Skeletal muscle satellite cell (primary cell): ENCODE results near the gene SPARC.

Experiments
- H3K27me3 ChIP-seq: 2 replicates; pipeline ENCODE4 v1.7.0; 2013; ENCODE audit warnings: low read length; ENCODE audit not compliant: control insufficient read depth, insufficient read depth
- H3K36me3 ChIP-seq: 2 replicates; pipeline ENCODE4 v1.7.0; 2013; ENCODE audit warnings: mild to moderate bottlenecking, control low read depth, low read length; ENCODE audit not compliant: insufficient read depth
- H3K4me1 ChIP-seq: 2 replicates; pipeline ENCODE4 v1.7.0; 2013; ENCODE audit warnings: low read length; ENCODE audit not compliant: control insufficient read depth, insufficient read depth
- H3K4me2 ChIP-seq: 2 replicates; pipeline ENCODE4 v1.7.0; 2013; ENCODE audit warnings: mild to moderate bottlenecking, low read length
- H3K4me3 ChIP-seq: 2 replicates; pipeline ENCODE4 v1.7.0; 2013; ENCODE audit warnings: low read length
- H3K9ac ChIP-seq: 2 replicates; pipeline ENCODE4 v1.7.0; 2013; ENCODE audit warnings: mild to moderate bottlenecking, low read depth, low read length, moderate library complexity
- H3K9me3 ChIP-seq: replicated peaks from 2 replicates; pipeline ENCODE4 v1.7.0; 2013; ENCODE audit warnings: mild to moderate bottlenecking, control low read depth, low read length

Gene SPARC

GRCh38 chr5:151628112-151628823 lies 58.4 kb downstream of the SPARC start:
- Histone ChIP-seq H3K27me3 (peaks cover 11% of the 10 kb centered on the region), H3K9ac (no peak overlapping the region), H3K36me3 (no peaks in the 10 kb centered on the region), H3K4me3 (no peak overlapping the region), H3K9me3 (no peaks in the 10 kb centered on the region), H3K4me2 (no peak overlapping the region), H3K4me1 (peaks cover 14% of the 10 kb centered on the region)

GRCh38 chr5:151627650-151628049 lies 59.1 kb downstream of the SPARC start:
- no peaks in the 10 kb centered on the region for H3K9me3 ChIP-seq
- no peak overlapping the region for H3K9ac ChIP-seq
- peaks cover 14% of the 10 kb centered on the region for H3K27me3 ChIP-seq
- H3K4me3 ChIP-seq, result no peak overlapping the region
- no peaks in the 10 kb centered on the region for H3K36me3 ChIP-seq
- no peak overlapping the region for H3K4me2 ChIP-seq
- peaks cover 14% of the 10 kb centered on the region for H3K4me1 ChIP-seq

- H3K4me3 ChIP-seq, result no peak overlapping the region
- peaks cover 13% of the 10 kb centered on the region for H3K4me1 ChIP-seq
- H3K9me3 ChIP-seq, result no peaks in the 10 kb centered on the region
- H3K36me3 ChIP-seq, result no peaks in the 10 kb centered on the region
- H3K4me2 ChIP-seq, result no peak overlapping the region
- no peak overlapping the region for H3K9ac ChIP-seq
- peaks cover 36% of the 10 kb centered on the region for H3K27me3 ChIP-seq
These were observed 61.4 kb downstream of the SPARC start for GRCh38 chr5:151625285-151625684.

GRCh38 chr5:151624476-151624875 lies 62.2 kb downstream of the SPARC start:
- H3K36me3 ChIP-seq, result no peaks in the 10 kb centered on the region
- no peaks in the 10 kb centered on the region for H3K9me3 ChIP-seq
- H3K27me3 ChIP-seq, result peaks cover 42% of the 10 kb centered on the region
- H3K4me2 ChIP-seq, result peak overlapping the region; percentile 13
- peaks cover 9% of the 10 kb centered on the region for H3K4me1 ChIP-seq
- H3K9ac ChIP-seq, result no peak overlapping the region
- no peak overlapping the region for H3K4me3 ChIP-seq

GRCh38 chr5:151622367-151623088 lies 64.2 kb downstream of the SPARC start:
- Histone ChIP-seq H3K4me3 (no peak overlapping the region), H3K27me3 (peaks cover 49% of the 10 kb centered on the region), H3K9ac (no peak overlapping the region), H3K36me3 (no peaks in the 10 kb centered on the region), H3K4me2 (no peak overlapping the region), H3K9me3 (no peaks in the 10 kb centered on the region), H3K4me1 (no peaks in the 10 kb centered on the region)

GRCh38 chr5:151620461-151620840 lies 66.3 kb downstream of the SPARC start:
- no peaks in the 10 kb centered on the region for H3K4me1 ChIP-seq
- H3K4me2 ChIP-seq, result no peak overlapping the region
- H3K36me3 ChIP-seq, result no peaks in the 10 kb centered on the region
- peaks cover 62% of the 10 kb centered on the region for H3K27me3 ChIP-seq
- H3K9ac ChIP-seq, result no peak overlapping the region
- H3K4me3 ChIP-seq, result no peak overlapping the region
- no peaks in the 10 kb centered on the region for H3K9me3 ChIP-seq

GRCh38 chr5:151619812-151620460 lies 66.8 kb downstream of the SPARC start:
- no peak overlapping the region for H3K9ac ChIP-seq

GRCh38 chr5:151618907-151619306 lies 67.8 kb downstream of the SPARC start:
- no peaks in the 10 kb centered on the region for H3K4me1 ChIP-seq

More at GRCh38 chr5:151619812-151620460, 66.8 kb downstream of the SPARC start:
- H3K27me3 ChIP-seq, result peaks cover 60% of the 10 kb centered on the region
- no peak overlapping the region for H3K4me3 ChIP-seq
- H3K4me2 ChIP-seq, result no peak overlapping the region
- no peaks in the 10 kb centered on the region for H3K36me3 ChIP-seq
- H3K4me1 ChIP-seq, result no peaks in the 10 kb centered on the region
- H3K9me3 ChIP-seq, result no peaks in the 10 kb centered on the region

GRCh38 chr5:151617841-151618710 lies 68.6 kb downstream of the SPARC start:
- Histone ChIP-seq H3K4me1 (no peaks in the 10 kb centered on the region), H3K4me2 (no peak overlapping the region), H3K9me3 (no peaks in the 10 kb centered on the region), H3K36me3 (no peaks in the 10 kb centered on the region), H3K27me3 (peaks cover 58% of the 10 kb centered on the region), H3K4me3 (no peak overlapping the region), H3K9ac (no peak overlapping the region)

More at GRCh38 chr5:151618907-151619306, 67.8 kb downstream of the SPARC start:
- peaks cover 56% of the 10 kb centered on the region for H3K27me3 ChIP-seq
- H3K9me3 ChIP-seq, result no peaks in the 10 kb centered on the region
- no peak overlapping the region for H3K4me3 ChIP-seq
- no peak overlapping the region for H3K4me2 ChIP-seq
- H3K9ac ChIP-seq, result no peak overlapping the region
- no peaks in the 10 kb centered on the region for H3K36me3 ChIP-seq

GRCh38 chr5:151617383-151617840 lies 69.3 kb downstream of the SPARC start:
- Histone ChIP-seq H3K36me3 (no peaks in the 10 kb centered on the region), H3K9ac (no peak overlapping the region), H3K27me3 (peaks cover 52% of the 10 kb centered on the region), H3K9me3 (no peaks in the 10 kb centered on the region), H3K4me1 (no peaks in the 10 kb centered on the region), H3K4me3 (no peak overlapping the region), H3K4me2 (no peak overlapping the region)

GRCh38 chr5:151615431-151615830 lies 71.3 kb downstream of the SPARC start:
- H3K4me3 ChIP-seq, result no peak overlapping the region
- no peaks in the 10 kb centered on the region for H3K36me3 ChIP-seq
- no peak overlapping the region for H3K9ac ChIP-seq
- H3K27me3 ChIP-seq, result peaks cover 40% of the 10 kb centered on the region
- H3K9me3 ChIP-seq, result no peaks in the 10 kb centered on the region
- H3K4me2 ChIP-seq, result no peak overlapping the region
- no peaks in the 10 kb centered on the region for H3K4me1 ChIP-seq
